Transverse colon (tissue), 4 donors: ENCODE data around the gene IRF4. TPM values are rescaled to one million over a fixed set of nuclear protein-coding genes. Genes with fewer than 3 reads are reported as not detected.

Source experiments
- DNase-seq: peaks from one replicate; pipeline ENCODE4 v3.0.0-alpha.2; 2019
- H3K27ac ChIP-seq, 4 donors: fragments of 200-600 bp; sonication (generic); 2 replicates each; pipeline ENCODE4 v1.5.1; 2016 to 2018; ENCODE audit warnings: inconsistent platforms in 4 of 4
- H3K27me3 ChIP-seq: fragments of 200-600 bp; sonication (generic); 2 replicates; pipeline ENCODE4 v1.5.1; 2017; ENCODE audit warnings: inconsistent platforms
- H3K36me3 ChIP-seq, 4 donors: fragments of 200-600 bp; sonication (generic); 2 replicates each; pipeline ENCODE4 v1.5.1; 2017 to 2019; ENCODE audit warnings: inconsistent platforms in 4 of 4
- H3K4me1 ChIP-seq, 4 donors: fragments of 200-600 bp; sonication (generic); 2 replicates each; pipeline ENCODE4 v1.5.1; 2017 to 2020; ENCODE audit warnings: inconsistent platforms in 4 of 4
- H3K4me3 ChIP-seq, 4 donors: fragments of 200-600 bp; sonication (generic); 1 replicate in 1 of 4; 2 replicates in 3 of 4; pipeline versions ENCODE4 v1.5.1 to v1.6.1; 2017 to 2019; ENCODE audit warnings: inconsistent platforms in 4 of 4
- H3K9me3 ChIP-seq, 2 donors: fragments of 200-600 bp; sonication (generic); 2 replicates each; pipeline ENCODE4 v1.5.1; 2017 to 2019; ENCODE audit warnings: inconsistent platforms in 2 of 2
- EP300 ChIP-seq: sonication (generic); formaldehyde crosslinking; IDR thresholded peaks from one replicate; pipeline ENCODE4 v1.6.1; 2017; ENCODE audit warnings: antibody characterized with exemption, low read depth
- POLR2A ChIP-seq: fragments of 450-650 bp; IDR thresholded peaks from one replicate; pipeline ENCODE4 v1.6.1; 2016; ENCODE audit warnings: antibody characterized with exemption, mild to moderate bottlenecking, moderate library complexity
- POLR2AphosphoS5 ChIP-seq, 3 donors: sonication (generic); formaldehyde crosslinking; IDR thresholded peaks; one replicate each; pipeline ENCODE4 v1.6.1; 2016; ENCODE audit warnings: antibody characterized with exemption in 3 of 3
- WGBS, 2 donors: methylation state at CpG; one replicate each; pipeline ENCODE4 v1.1.5; 2018; ENCODE audit warnings: low coverage in 1 of 2; 5-methylcytosine and 5-hydroxymethylcytosine counted together
- in situ Hi-C, 4 donors: fragments of 200-750 bp; cut with MboI; loops; one replicate each; pipeline versions ENCODE4 v1.15.0 to v1.15.1; 2017; ENCODE audit warnings: low sequenced_read_pairs in 3 of 4, low pct_ligation_motif_present in 1 of 4, low pct_unique_long_range_greater_than_20kb in 1 of 4
- intact Hi-C: fragments of 100-400 bp; cut with DNase I; formaldehyde crosslinking; loops from one replicate; pipeline ENCODE4 v1.15.1; 2023; ENCODE audit warnings: low total_unique reads
- total RNA-seq, 4 donors: library from RNA; depleted of rRNA; stranded (reverse); fragments of >200 nt; gene quantifications; one replicate each; pipeline ENCODE4 v1.1.0, GENCODE V29; 2016
- TF ChIP-seq, protein P1 (sequence below), 5 experiments: fragments of 200-600 bp in 3 of 5; fragments of 450-650 bp in 2 of 5; sonication (generic) in 3 of 5; IDR thresholded peaks; 1 replicate in 2 of 5; 2 replicates in 3 of 5; pipeline ENCODE4 v1.5.1; 2016 to 2017; ENCODE audit warnings: antibody characterized with exemption in 5 of 5, inconsistent platforms in 3 of 5, mild to moderate bottlenecking in 2 of 5, moderate library complexity in 1 of 5

IRF4 gene
- total RNA-seq, 4 donors from 2014 or later, result 0.40 to 18.4 (median 4.3) TPM

DNA sequence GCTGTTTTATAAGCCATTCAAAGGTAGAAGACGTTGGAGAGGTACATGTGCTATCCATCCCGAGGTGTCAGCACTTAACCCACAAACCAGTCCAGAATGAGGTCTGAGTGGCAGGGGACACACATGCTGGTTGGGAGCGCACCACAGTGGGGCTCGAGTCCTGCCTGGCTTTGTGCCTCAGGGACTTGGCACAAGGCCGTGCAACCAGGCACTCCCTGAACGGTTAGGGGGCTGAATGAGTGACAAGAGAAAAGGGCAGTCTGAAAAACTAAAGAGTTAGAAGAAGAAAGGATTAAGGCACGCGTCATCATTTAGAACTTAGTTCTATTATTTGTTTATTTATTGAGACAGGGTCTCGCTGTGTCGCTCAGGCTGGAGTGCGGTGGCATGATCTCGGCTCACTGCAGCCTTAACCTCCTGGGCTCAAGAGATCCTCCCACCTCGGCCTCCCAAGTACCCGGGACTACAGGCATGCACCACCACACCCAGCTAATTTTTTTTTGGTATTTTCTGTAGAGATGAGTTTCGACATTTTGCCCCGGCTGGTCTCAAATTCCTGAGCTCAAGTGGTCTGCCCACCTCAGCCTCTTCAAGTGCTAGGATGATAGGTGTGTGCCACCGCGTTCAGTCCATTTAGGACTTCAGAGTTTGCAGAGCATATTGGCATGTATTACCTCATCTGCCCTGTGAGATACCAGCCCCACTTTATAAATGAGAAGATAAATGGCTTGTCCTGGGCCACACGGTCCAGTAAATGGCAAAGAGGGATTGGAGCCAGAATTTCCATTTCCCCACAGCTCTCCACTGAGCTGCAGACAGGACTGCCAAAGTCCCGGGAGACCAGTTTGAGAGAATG lies 47.4 kb upstream of the IRF4 start:
- Histone ChIP-seq H3K4me1 (no peaks in the 10 kb centered on the region), H3K36me3 (peaks cover 0 to 4% (median 0%) of the 10 kb centered on the region in 4 donors), H3K27me3 (no peaks in the 10 kb centered on the region), H3K4me3 (no peak overlapping the region), H3K27ac (no peak overlapping the region), H3K9me3 (no peaks in the 10 kb centered on the region)
- intact Hi-C loops (no loop called here), in situ Hi-C loops (no loop called here)
- no peak for DNase-seq
- WGBS, 2 donors, result 90 to 91% methylated on average over 17 to 20 of the region's 20 CpGs
- TF ChIP-seq POLR2AphosphoS5 (IDR thresholded peaks at IDR 0.05) (no peak), EP300 (no peak), POLR2A (no peak)
- TF ChIP-seq, protein P1, sequence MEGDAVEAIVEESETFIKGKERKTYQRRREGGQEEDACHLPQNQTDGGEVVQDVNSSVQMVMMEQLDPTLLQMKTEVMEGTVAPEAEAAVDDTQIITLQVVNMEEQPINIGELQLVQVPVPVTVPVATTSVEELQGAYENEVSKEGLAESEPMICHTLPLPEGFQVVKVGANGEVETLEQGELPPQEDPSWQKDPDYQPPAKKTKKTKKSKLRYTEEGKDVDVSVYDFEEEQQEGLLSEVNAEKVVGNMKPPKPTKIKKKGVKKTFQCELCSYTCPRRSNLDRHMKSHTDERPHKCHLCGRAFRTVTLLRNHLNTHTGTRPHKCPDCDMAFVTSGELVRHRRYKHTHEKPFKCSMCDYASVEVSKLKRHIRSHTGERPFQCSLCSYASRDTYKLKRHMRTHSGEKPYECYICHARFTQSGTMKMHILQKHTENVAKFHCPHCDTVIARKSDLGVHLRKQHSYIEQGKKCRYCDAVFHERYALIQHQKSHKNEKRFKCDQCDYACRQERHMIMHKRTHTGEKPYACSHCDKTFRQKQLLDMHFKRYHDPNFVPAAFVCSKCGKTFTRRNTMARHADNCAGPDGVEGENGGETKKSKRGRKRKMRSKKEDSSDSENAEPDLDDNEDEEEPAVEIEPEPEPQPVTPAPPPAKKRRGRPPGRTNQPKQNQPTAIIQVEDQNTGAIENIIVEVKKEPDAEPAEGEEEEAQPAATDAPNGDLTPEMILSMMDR (IDR thresholded peaks at IDR 0.05), result no peak

DNA sequence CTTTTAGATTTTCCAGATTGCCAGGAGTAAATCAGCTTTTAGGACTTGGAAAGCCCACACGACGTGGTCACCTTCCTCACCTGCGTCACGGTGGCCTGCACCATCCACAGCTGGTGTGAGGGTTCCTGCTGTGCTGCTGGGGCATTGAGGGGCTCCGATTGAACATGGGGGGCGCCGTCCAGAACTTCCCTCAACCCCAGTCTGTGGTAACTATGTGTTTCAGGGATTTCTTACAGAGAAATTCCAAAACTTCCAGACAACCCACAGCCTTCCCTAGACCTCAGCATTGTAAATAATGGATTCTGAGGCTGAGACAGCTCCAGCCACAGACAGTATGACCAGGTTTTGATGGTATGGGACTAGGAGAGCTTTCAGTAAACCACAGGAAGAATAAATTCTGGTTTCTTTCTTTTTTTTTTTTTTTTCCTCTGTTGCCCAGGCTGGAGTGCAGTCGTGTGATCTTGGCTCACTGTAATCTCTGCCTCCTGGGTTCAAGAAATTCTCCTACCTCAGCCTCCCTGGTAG lies 46.7 kb upstream of the IRF4 start:
- TF ChIP-seq POLR2A (no peak), EP300 (no peak), POLR2AphosphoS5 (IDR thresholded peaks at IDR 0.05) (no peak)
- TF ChIP-seq, protein P1 (IDR thresholded peaks at IDR 0.05), result no peak
- Histone ChIP-seq H3K36me3 (peaks cover 0 to 4% (median 0%) of the 10 kb centered on the region in 4 donors), H3K4me3 (no peak overlapping the region), H3K4me1 (no peaks in the 10 kb centered on the region), H3K27ac (no peak overlapping the region), H3K9me3 (no peaks in the 10 kb centered on the region), H3K27me3 (no peaks in the 10 kb centered on the region)
- 60 to 75% methylated on average over 1 to 8 of the region's 8 CpGs for WGBS, 2 donors
- DNase-seq, result no peak
- in situ Hi-C loops (no loop called here), intact Hi-C loops (no loop called here)

DNA sequence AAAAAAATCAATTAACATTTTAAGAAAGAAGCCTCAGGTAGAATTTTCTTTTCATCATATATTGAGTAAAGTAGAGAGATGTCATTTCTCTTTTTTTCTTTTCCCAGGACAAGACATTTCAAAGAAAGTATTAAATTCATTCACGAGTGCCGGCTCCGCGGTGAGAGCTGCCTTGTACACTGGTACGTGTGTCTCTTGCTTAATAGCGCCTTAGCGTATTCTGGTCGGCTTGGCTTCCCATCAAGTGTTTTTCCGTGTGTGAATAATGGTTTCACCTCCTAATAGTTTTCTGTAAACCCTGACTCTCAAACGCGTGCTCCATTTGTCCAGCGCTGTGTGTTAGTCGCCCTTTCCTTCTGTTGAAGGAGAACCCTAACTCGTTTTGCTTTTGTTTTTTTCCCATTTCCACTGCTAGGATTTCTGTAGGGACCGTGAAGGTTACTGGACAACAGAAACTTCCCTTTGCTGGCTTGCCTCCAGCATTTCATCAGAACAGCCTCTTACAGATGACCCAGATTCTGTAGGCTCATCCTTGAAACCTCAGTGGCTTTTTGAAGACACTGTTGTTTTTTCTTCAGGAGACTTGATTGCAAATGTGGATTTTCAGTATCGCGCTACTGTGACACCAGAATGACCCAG lies 45.7 kb upstream of the IRF4 start:
- 88 to 93% methylated on average over 17 of the region's 17 CpGs for WGBS, 2 donors
- Histone ChIP-seq H3K9me3 (no peaks in the 10 kb centered on the region), H3K4me1 (no peaks in the 10 kb centered on the region), H3K36me3 (peaks cover 0 to 4% (median 0%) of the 10 kb centered on the region in 4 donors), H3K27ac (no peak overlapping the region), H3K4me3 (no peak overlapping the region), H3K27me3 (no peaks in the 10 kb centered on the region)
- in situ Hi-C loops (no loop called here), intact Hi-C loops (no loop called here)
- no peak for DNase-seq
- TF ChIP-seq EP300, result no peak
- TF ChIP-seq POLR2A, result no peak
- TF ChIP-seq POLR2AphosphoS5 (IDR thresholded peaks at IDR 0.05), result no peak
- TF ChIP-seq, protein P1 (IDR thresholded peaks at IDR 0.05), result no peak

DNA sequence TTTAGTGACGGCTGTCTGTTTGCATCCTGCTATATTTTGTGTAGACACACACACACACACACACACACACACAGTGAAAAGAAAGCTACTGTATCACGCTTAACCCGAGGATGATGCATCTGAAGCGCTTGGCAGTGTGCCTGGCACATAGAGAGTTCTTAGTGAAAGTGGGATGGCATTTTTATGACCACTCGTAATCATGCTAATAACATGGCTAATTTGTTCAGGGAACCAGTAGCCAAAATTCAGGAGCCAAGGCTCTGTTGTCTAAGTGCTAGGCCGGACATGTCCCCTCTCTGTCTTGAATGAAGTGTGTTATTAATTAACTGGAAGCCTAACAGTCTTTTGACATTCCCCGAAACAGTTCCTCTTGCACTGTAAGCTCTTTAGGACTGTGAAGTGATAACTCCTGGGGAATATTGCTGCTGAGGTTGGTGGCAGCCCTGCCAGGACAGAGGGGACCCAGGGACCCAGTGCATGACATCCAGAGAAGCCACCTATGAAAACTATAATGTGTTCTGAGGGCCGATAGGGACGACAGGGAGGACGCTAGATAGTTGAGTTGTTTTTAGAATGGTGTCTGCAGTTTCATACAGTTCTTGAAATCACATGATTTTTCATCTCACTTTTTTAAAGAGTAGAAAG lies 45.0 kb upstream of the IRF4 start:
- no peaks in the 10 kb centered on the region for H3K27me3 ChIP-seq
- H3K4me1 ChIP-seq, result no peaks in the 10 kb centered on the region
- peaks cover 0 to 4% (median 0%) of the 10 kb centered on the region in 4 donors for H3K36me3 ChIP-seq
- WGBS, 2 donors, result 77 to 80% methylated on average over 9 to 10 of the region's 10 CpGs
- H3K9me3 ChIP-seq, result no peaks in the 10 kb centered on the region
- in situ Hi-C loops, result no loop called here
- no peak for DNase-seq
- TF ChIP-seq POLR2AphosphoS5 (IDR thresholded peaks at IDR 0.05) (no peak), EP300 (no peak), POLR2A (no peak)
- TF ChIP-seq, protein P1 (IDR thresholded peaks at IDR 0.05), result no peak
- intact Hi-C loops, result no loop called here
- H3K27ac ChIP-seq, result no peak overlapping the region
- no peak overlapping the region for H3K4me3 ChIP-seq
